Upper lobe of left lung (tissue), 6 donors: ENCODE results near the gene NDUFB4. TPM values are rescaled to one million over a fixed set of nuclear protein-coding genes. Genes with fewer than 3 reads are reported as not detected.

Experiments
- ATAC-seq, 2 donors: fragments of 200-7000 bp; cut with Tn5 transposase; one replicate each; pipeline ENCODE4 v1.9.1; 2022; ENCODE audit warnings: mild to moderate bottlenecking in 2 of 2, moderate library complexity in 2 of 2; ENCODE audit not compliant: low FRiP score in 2 of 2
- DNase-seq, 2 donors: peaks; one replicate each; pipeline ENCODE4 v3.0.0-alpha.2; 2019 to 2020
- H3K27ac ChIP-seq, 4 donors: fragments of 200-600 bp; sonication (generic); one replicate each; pipeline ENCODE4 v1.5.1; 2016 to 2019
- H3K27me3 ChIP-seq, 4 donors: fragments of 200-600 bp; sonication (generic); one replicate each; pipeline ENCODE4 v1.5.1; 2017 to 2019
- H3K36me3 ChIP-seq, 4 donors: fragments of 200-600 bp; sonication (generic); one replicate each; pipeline ENCODE4 v1.5.1; 2016 to 2019
- H3K4me1 ChIP-seq, 4 donors: fragments of 200-600 bp; sonication (generic); one replicate each; pipeline ENCODE4 v1.5.1; 2018 to 2019
- H3K4me3 ChIP-seq, 4 donors: fragments of 200-600 bp; sonication (generic); one replicate each; pipeline ENCODE4 v1.5.1; 2017 to 2019; ENCODE audit warnings: mild to moderate bottlenecking in 2 of 4, moderate library complexity in 1 of 4
- H3K9me3 ChIP-seq, 4 donors: fragments of 200-600 bp; sonication (generic); one replicate each; pipeline ENCODE4 v1.5.1; 2018 to 2019
- EP300 ChIP-seq, 4 donors: sonication (generic); formaldehyde crosslinking; IDR thresholded peaks; one replicate each; pipeline ENCODE4 v1.5.1; 2017; ENCODE audit warnings: antibody characterized with exemption in 4 of 4, control low read depth in 2 of 4
- POLR2A ChIP-seq, 4 donors: fragments of 450-650 bp; IDR thresholded peaks; one replicate each; pipeline ENCODE4 v1.5.1; 2016 to 2017; ENCODE audit warnings: antibody characterized with exemption in 4 of 4, mild to moderate bottlenecking in 2 of 4
- POLR2AphosphoS5 ChIP-seq, 2 donors: sonication (generic); formaldehyde crosslinking; IDR thresholded peaks; one replicate each; pipeline ENCODE4 v1.5.1; 2017; ENCODE audit warnings: antibody characterized with exemption in 2 of 2
- WGBS, 2 donors: methylation state at CpG; one replicate each; pipeline ENCODE4 v1.1.5; 2017 to 2018; 5-methylcytosine and 5-hydroxymethylcytosine counted together
- total RNA-seq, 6 donors: library from RNA; depleted of rRNA in 4 of 6; stranded (reverse); fragments of >200 nt in 4 of 6; gene quantifications; one replicate each; pipeline versions ENCODE4 v1.1.0 to v1.2.1, GENCODE V29; 2016 to 2021
- TF ChIP-seq, protein P1 (sequence below), 6 experiments: fragments of 450-650 bp in 4 of 6; fragments of 200-600 bp in 2 of 6; sonication (generic) in 2 of 6; IDR thresholded peaks; one replicate each; pipeline ENCODE4 v1.5.1; 2016 to 2019; ENCODE audit warnings: antibody characterized with exemption in 6 of 6
- donor health status: DM: no; HTN: no; CAD: no; lungs with moderate emphysema.
- donor health status: DM: no; HTN: yes; CAD: no; lungs with severe emphysema.

Gene NDUFB4
- total RNA-seq, 6 donors from 2014 or later = 29.2 to 105 (median 79.4) TPM

DNA sequence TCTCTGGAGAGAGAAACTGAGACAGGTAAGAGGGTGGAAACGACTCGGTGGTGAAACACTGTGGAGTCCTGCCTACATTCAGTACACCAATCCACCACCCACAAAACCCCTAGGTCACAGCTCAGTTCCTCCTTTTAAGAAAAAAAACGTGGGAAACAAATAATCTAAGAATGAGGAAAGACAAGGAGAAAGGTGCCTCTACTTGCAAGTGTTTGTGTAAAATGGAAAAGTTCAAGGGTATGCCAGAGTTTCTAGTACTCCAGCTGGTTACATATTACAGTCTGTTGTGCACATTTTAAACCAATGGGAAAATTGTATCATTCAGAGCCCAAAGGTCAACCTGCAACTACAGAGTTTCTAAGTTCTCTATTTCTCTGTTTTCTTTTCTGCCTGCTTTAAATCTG is 53.7 kb downstream of the NDUFB4 start:
- Histone ChIP-seq H3K27ac (no peak overlapping the region), H3K9me3 (no peaks in the 10 kb centered on the region), H3K4me1 (no peaks in the 10 kb centered on the region), H3K4me3 (no peak overlapping the region), H3K36me3 (no peaks in the 10 kb centered on the region), H3K27me3 (no peaks in the 10 kb centered on the region)
- 44 to 47% methylated on average over 3 of the region's 3 CpGs for WGBS, 2 donors
- TF ChIP-seq POLR2A (IDR thresholded peaks at IDR 0.05) (no peak), EP300 (IDR thresholded peaks at IDR 0.05) (no peak), POLR2AphosphoS5 (IDR thresholded peaks at IDR 0.05) (no peak)
- TF ChIP-seq, protein P1, sequence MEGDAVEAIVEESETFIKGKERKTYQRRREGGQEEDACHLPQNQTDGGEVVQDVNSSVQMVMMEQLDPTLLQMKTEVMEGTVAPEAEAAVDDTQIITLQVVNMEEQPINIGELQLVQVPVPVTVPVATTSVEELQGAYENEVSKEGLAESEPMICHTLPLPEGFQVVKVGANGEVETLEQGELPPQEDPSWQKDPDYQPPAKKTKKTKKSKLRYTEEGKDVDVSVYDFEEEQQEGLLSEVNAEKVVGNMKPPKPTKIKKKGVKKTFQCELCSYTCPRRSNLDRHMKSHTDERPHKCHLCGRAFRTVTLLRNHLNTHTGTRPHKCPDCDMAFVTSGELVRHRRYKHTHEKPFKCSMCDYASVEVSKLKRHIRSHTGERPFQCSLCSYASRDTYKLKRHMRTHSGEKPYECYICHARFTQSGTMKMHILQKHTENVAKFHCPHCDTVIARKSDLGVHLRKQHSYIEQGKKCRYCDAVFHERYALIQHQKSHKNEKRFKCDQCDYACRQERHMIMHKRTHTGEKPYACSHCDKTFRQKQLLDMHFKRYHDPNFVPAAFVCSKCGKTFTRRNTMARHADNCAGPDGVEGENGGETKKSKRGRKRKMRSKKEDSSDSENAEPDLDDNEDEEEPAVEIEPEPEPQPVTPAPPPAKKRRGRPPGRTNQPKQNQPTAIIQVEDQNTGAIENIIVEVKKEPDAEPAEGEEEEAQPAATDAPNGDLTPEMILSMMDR (IDR thresholded peaks at IDR 0.05) = no peak
- ATAC-seq (no peak), DNase-seq (no peak)

DNA sequence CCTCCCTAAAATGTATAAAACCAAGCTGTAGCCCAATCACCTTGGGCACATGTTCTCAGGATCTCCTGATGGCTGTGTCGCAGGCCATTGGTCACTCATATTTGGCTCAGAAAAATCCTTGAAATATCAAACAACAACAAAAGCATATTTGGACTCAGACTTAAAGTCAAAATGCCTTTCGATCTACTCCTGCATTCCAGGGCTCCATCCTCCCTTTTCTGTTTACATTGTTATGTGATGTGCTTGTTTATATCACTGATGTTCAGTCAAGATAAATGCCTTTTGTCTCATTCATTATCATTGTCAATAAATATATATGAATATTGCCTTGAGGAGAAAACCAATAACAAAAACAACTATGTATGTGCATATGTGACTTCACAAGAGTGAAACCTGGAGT is 54.2 kb downstream of the NDUFB4 start:
- no peaks in the 10 kb centered on the region for H3K4me1 ChIP-seq
- no peaks in the 10 kb centered on the region for H3K36me3 ChIP-seq
- no peak overlapping the region for H3K27ac ChIP-seq
- DNase-seq (no peak), ATAC-seq (no peak)
- H3K27me3 ChIP-seq = no peaks in the 10 kb centered on the region
- no peak overlapping the region for H3K4me3 ChIP-seq
- no peaks in the 10 kb centered on the region for H3K9me3 ChIP-seq
- WGBS, 2 donors = 73 to 74% methylated on average over 2 of the region's 2 CpGs
- TF ChIP-seq POLR2A (IDR thresholded peaks at IDR 0.05) (no peak), POLR2AphosphoS5 (IDR thresholded peaks at IDR 0.05) (no peak), EP300 (IDR thresholded peaks at IDR 0.05) (no peak)
- TF ChIP-seq, protein P1 (IDR thresholded peaks at IDR 0.05) = no peak

Other genes starting within 250 kb of the NDUFB4 start
- 10 to 100 TPM; 13.6 to 33.5 (median 18.6) TPM for gene LRRC58, start 247.0 kb upstream of the NDUFB4 start, total RNA-seq
- 100 to 1,000 TPM in 3 of 6 donors, 10 to 100 TPM in 3; 35.6 to 480 (median 120) TPM for gene FSTL1, start 145.3 kb upstream of the NDUFB4 start, total RNA-seq
- 10 to 100 TPM in 2 of 6 donors, 1 to 10 TPM in 3, under 1 TPM in 1; 0.89 to 45.1 (median 2.6) TPM for gene HGD, start 85.9 kb downstream of the NDUFB4 start, total RNA-seq
- 10 to 100 TPM in 4 of 6 donors, 1 to 10 TPM in 2; 4.9 to 20.1 (median 14.2) TPM for gene RABL3, start 146.2 kb downstream of the NDUFB4 start, total RNA-seq
- 10 to 100 TPM in 5 of 6 donors, 1 to 10 TPM in 1; 6.3 to 17.9 (median 15.7) TPM for gene GTF2E1, start 146.4 kb downstream of the NDUFB4 start, total RNA-seq